ENCODE results near the gene ZNF512. TPM values are rescaled to one million over a fixed set of nuclear protein-coding genes. Genes with fewer than 3 reads are reported as not detected.

The ZNF512 gene
- total RNA-seq, 1 donor from 2014 or later, result 27.4 TPM

GRCh38 chr2:27653397-27653796 lies 70.6 kb downstream of the ZNF512 start:
- DNase-seq (ENCODE audit: low read depth), result peak; percentile 45
- TF ChIP-seq CTCF (conservative IDR thresholded peaks at IDR 0.05; ENCODE audit: low read depth, low read length), result no peak
- H3K4me3 ChIP-seq (ENCODE audit: low read depth, low read length), result no peak overlapping the region

- H3K4me3 ChIP-seq (ENCODE audit: low read depth, low read length), result no peak overlapping the region
- TF ChIP-seq CTCF (conservative IDR thresholded peaks at IDR 0.05; ENCODE audit: low read depth, low read length), result no peak
- no peak for DNase-seq (ENCODE audit: low read depth)
Observed at GRCh38 chr2:27655155-27655951, 72.5 kb downstream of the ZNF512 start.

GRCh38 chr2:27661371-27661770 lies 78.5 kb downstream of the ZNF512 start:
- DNase-seq (ENCODE audit: low read depth), result no peak
- no peak for TF ChIP-seq CTCF (conservative IDR thresholded peaks at IDR 0.05; ENCODE audit: low read depth, low read length)
- no peak overlapping the region for H3K4me3 ChIP-seq (ENCODE audit: low read depth, low read length)

GRCh38 chr2:27663285-27664153 lies 80.7 kb downstream of the ZNF512 start, which contains the start of the genes SLC4A1AP and SUPT7L:
TSS of gene SLC4A1AP (plus strand) at chr2:27663889. CDS start at chr2:27663915, 26 bp downstream.
TSS of gene SUPT7L (minus strand) at chr2:27663614. CDS start at chr2:27662192, 1,422 bp downstream.
- no peak for TF ChIP-seq CTCF (conservative IDR thresholded peaks at IDR 0.05; ENCODE audit: low read depth, low read length)
- DNase-seq (ENCODE audit: low read depth), result peak; percentile 74
- H3K4me3 ChIP-seq (ENCODE audit: low read depth, low read length), result peak within 1 kb of the TSS; percentile 95

GRCh38 chr2:27664154-27664574 lies 81.3 kb downstream of the ZNF512 start:
- no peak for DNase-seq (ENCODE audit: low read depth)
- peak overlapping the region; percentile 95 for H3K4me3 ChIP-seq (ENCODE audit: low read depth, low read length)
- TF ChIP-seq CTCF (conservative IDR thresholded peaks at IDR 0.05; ENCODE audit: low read depth, low read length), result peak; percentile 8

- peak overlapping the region; percentile 95 for H3K4me3 ChIP-seq (ENCODE audit: low read depth, low read length)
- TF ChIP-seq CTCF (conservative IDR thresholded peaks at IDR 0.05; ENCODE audit: low read depth, low read length), result no peak
- DNase-seq (ENCODE audit: low read depth), result no peak
Observed at GRCh38 chr2:27664622-27665363, 82.0 kb downstream of the ZNF512 start.

Measured in epithelial cell of proximal tubule (primary cell).